Measurements from ENCODE around the gene NLRP13.
"Not testable (repeated sequence)": the region's sequence is repeated elsewhere in the genome, so short reads cannot be mapped to it uniquely, and the experiment has no call there.

- TF ChIP-seq CTCF (conservative IDR thresholded peaks at IDR 0.05; ENCODE audit: low read depth, low read length); EZH2 (IDR thresholded peaks at IDR 0.05; ENCODE audit: borderline replicate concordance, low read depth, low read length, poor library complexity, severe bottlenecking): not testable (repeated sequence)
These were observed 2.9 kb downstream of the NLRP13 start for GRCh38 chr19:55929258-55929657.

All from A673 (cell line).